ENCODE measurements around the gene GRAMD1B. TPM values are rescaled to one million over a fixed set of nuclear protein-coding genes. Genes with fewer than 3 reads are reported as not detected.

GRAMD1B gene
- total RNA-seq, 1 experiment from 2014 or later = 12.7 TPM

- POLR2A ChIA-PET = interaction anchor here (2.2 kb wide), 1 partner anchor 68 kb away, joined by 9 read pairs; no protein-coding TSS in a partner anchor
- ATAC-seq = no peak
- H3K27me3 ChIP-seq (ENCODE audit: insufficient read depth, low read length) = peaks cover 23% of the 10 kb centered on the region
Measured at GRCh38 chr11:123640029-123640428, 210.0 kb downstream of the GRAMD1B start.

GRCh38 chr11:123640677-123641494, 210.8 kb downstream of the GRAMD1B start:
- Histone ChIP-seq H3K36me3 (ENCODE audit: control insufficient read depth in 1 of 2, insufficient read depth in 2 of 2, low read length in 2 of 2) (no peaks in the 10 kb centered on the region), H3K79me2 (ENCODE audit: insufficient read depth, low read length) (no peaks in the 10 kb centered on the region), H2AFZ (ENCODE audit: low read depth, low read length, poor library complexity, severe bottlenecking) (peak overlapping the region; percentile 44), H3K27ac (ENCODE audit: low read depth, low read length) (no peak overlapping the region), H3K4me3 (replicated peaks in 1 of 2; ENCODE audit: low read depth in 1 of 2, low read length in 2 of 2) (no peak overlapping the region), H3K4me2 (ENCODE audit: low read length) (peak overlapping the region; percentile 37; the same call in 1 of the 2 replicates), H3K27me3 (ENCODE audit: insufficient read depth, low read length) (peaks cover 25% of the 10 kb centered on the region), H3K4me1 (ENCODE audit: control insufficient read depth in 1 of 2, insufficient read depth in 2 of 2, low read length in 2 of 2) (peaks cover 0 to 5% of the 10 kb centered on the region in 2 experiments; a peak in 1 of 4 replicates), H3K9ac (ENCODE audit: low read length) (no peak overlapping the region), H4K20me1 (ENCODE audit: insufficient read depth) (no peaks in the 10 kb centered on the region), H3K9me2 (ENCODE audit: insufficient read depth) (no peaks in the 10 kb centered on the region), H3K9me3 (ENCODE audit: control insufficient read depth in 1 of 2, insufficient read depth in 1 of 2, low read depth in 1 of 2, low read length in 2 of 2) (no peaks in the 10 kb centered on the region)
- ChIA-PET CTCF (interaction anchor here (0.6 to 6.5 kb wide), 8 partner anchors 9 to 70 kb away, joined by 3 to 104 read pairs (median 4); partner anchors contain the start of gene SCN3B), POLR2A (interaction anchor here (2.2 kb wide), 1 partner anchor 67 kb away, joined by 9 read pairs; no protein-coding TSS in a partner anchor), RAD21 (ENCODE audit: low non-redundant PET in 1 of 2, low total read pairs in 2 of 2, uncharacterized antibody in 2 of 2, unreplicated experiment in 2 of 2) (interaction anchor here (0.6 to 2.1 kb wide), 4 partner anchors 34 to 67 kb away, joined by 4 to 6 read pairs (median 5); no protein-coding TSS in a partner anchor)
- intact Hi-C loops (cut with micrococcal nuclease) = loop anchor here (1.0 kb wide), 2 partner anchors 66 to 70 kb away; no protein-coding TSS in a partner anchor
- BruUV-seq (replicated peaks) = no TSS peak
- no peak for DNase-seq (ENCODE audit: low read depth, low spot score)
- TF ChIP-seq RAD21 (IDR thresholded peaks at IDR 0.05; ENCODE audit: low read depth) = peak; percentile 89
- TF ChIP-seq CTCF (IDR thresholded peaks at IDR 0.05 in 2 of 3, conservative IDR thresholded peaks at IDR 0.05 in 1 of 3; ENCODE audit: borderline replicate concordance in 1 of 3, insufficient read depth in 1 of 3, low read depth in 2 of 3, low read length in 2 of 3) = peak; percentile 79 to 92 (median 89); a peak in 5 of 6 replicates
- TF ChIP-seq YY1 (IDR thresholded peaks at IDR 0.05; ENCODE audit: extremely low read depth, insufficient replicate concordance, low read depth, low read length) = peak; percentile 20
- no peak for TF ChIP-seq FOSL1 (IDR thresholded peaks at IDR 0.05; ENCODE audit: low read depth)
- TF ChIP-seq POLR2A (IDR thresholded peaks at IDR 0.05; ENCODE audit: borderline replicate concordance, extremely low read depth, insufficient read depth, insufficient read length) = no peak
- ATAC-seq = peak; percentile 98

More at GRCh38 chr11:123640029-123640428, 210.0 kb downstream of the GRAMD1B start:
- no TSS peak for BruUV-seq (replicated peaks)
- intact Hi-C loops (cut with micrococcal nuclease) = no loop called here
- H3K4me3 ChIP-seq (replicated peaks in 1 of 2; ENCODE audit: low read depth in 1 of 2, low read length in 2 of 2) = no peak overlapping the region
- no peak overlapping the region for H3K9ac ChIP-seq (ENCODE audit: low read length)
- no peaks in the 10 kb centered on the region for H3K9me3 ChIP-seq (ENCODE audit: control insufficient read depth in 1 of 2, insufficient read depth in 1 of 2, low read depth in 1 of 2, low read length in 2 of 2)
- no peak overlapping the region for H3K4me2 ChIP-seq (ENCODE audit: low read length)
- DNase-seq (ENCODE audit: low read depth, low spot score) = no peak
- H3K36me3 ChIP-seq (ENCODE audit: control insufficient read depth in 1 of 2, insufficient read depth in 2 of 2, low read length in 2 of 2) = no peaks in the 10 kb centered on the region
- H3K27ac ChIP-seq (ENCODE audit: low read depth, low read length) = no peak overlapping the region
- no peak overlapping the region for H2AFZ ChIP-seq (ENCODE audit: low read depth, low read length, poor library complexity, severe bottlenecking)
- no peaks in the 10 kb centered on the region for H3K9me2 ChIP-seq (ENCODE audit: insufficient read depth)
- TF ChIP-seq EZH2phosphoT487 (IDR thresholded peaks at IDR 0.05; ENCODE audit: borderline replicate concordance) (no peak), RAD21 (IDR thresholded peaks at IDR 0.05; ENCODE audit: low read depth) (no peak), SIN3A (IDR thresholded peaks at IDR 0.05; ENCODE audit: low read depth) (no peak), ZNF274 (IDR thresholded peaks at IDR 0.05; ENCODE audit: low read depth, low read length) (no peak), FOSL1 (IDR thresholded peaks at IDR 0.05; ENCODE audit: low read depth) (no peak), ELF1 (IDR thresholded peaks at IDR 0.05; ENCODE audit: borderline replicate concordance, low read depth) (no peak)
- RAD21 ChIA-PET (ENCODE audit: low non-redundant PET in 1 of 2, low total read pairs in 2 of 2, uncharacterized antibody in 2 of 2, unreplicated experiment in 2 of 2) = interaction anchor here (0.6 to 2.1 kb wide), 2 partner anchors 59 to 68 kb away, joined by 4 to 6 read pairs; no protein-coding TSS in a partner anchor
- H4K20me1 ChIP-seq (ENCODE audit: insufficient read depth) = no peaks in the 10 kb centered on the region
- H3K79me2 ChIP-seq (ENCODE audit: insufficient read depth, low read length) = no peaks in the 10 kb centered on the region
- H3K4me1 ChIP-seq (ENCODE audit: control insufficient read depth in 1 of 2, insufficient read depth in 2 of 2, low read length in 2 of 2) = peaks cover 0 to 5% of the 10 kb centered on the region in 2 experiments; a peak in 1 of 4 replicates
- CTCF ChIA-PET = interaction anchor here (1.0 to 6.5 kb wide), 4 partner anchors 11 to 71 kb away, joined by 3 to 104 read pairs (median 9); no protein-coding TSS in a partner anchor
